Fibroblast of lung (primary cell): ENCODE data around the gene ADI1. TPM values are rescaled to one million over a fixed set of nuclear protein-coding genes. Genes with fewer than 3 reads are reported as not detected.

Experiments used
- DNase-seq, 2 donors: peaks; one replicate each; pipeline versions ENCODE4 v3.0.0 to v3.0.0-alpha.2; 2010; ENCODE audit warnings: low read depth in 2 of 2
- H2AFZ ChIP-seq: 2 replicates; pipeline ENCODE4 v1.5.1; 2012; ENCODE audit warnings: low read length, control low read depth, inconsistent platforms
- H3K27ac ChIP-seq: 2 replicates; pipeline ENCODE4 v1.5.1; 2011; ENCODE audit warnings: low read length, control low read depth; ENCODE audit not compliant: insufficient read depth
- H3K27me3 ChIP-seq: 2 replicates; pipeline ENCODE4 v1.5.1; 2011; ENCODE audit warnings: mild to moderate bottlenecking, low read length; ENCODE audit not compliant: control insufficient read depth, insufficient read depth
- H3K36me3 ChIP-seq: 2 replicates; pipeline ENCODE4 v1.5.1; 2011; ENCODE audit warnings: low read length; ENCODE audit not compliant: control insufficient read depth, insufficient read depth
- H3K4me1 ChIP-seq: 2 replicates; pipeline ENCODE4 v1.5.1; 2011; ENCODE audit warnings: low read length; ENCODE audit not compliant: control insufficient read depth, insufficient read depth; ENCODE audit errors: extremely low read depth
- H3K4me2 ChIP-seq: 2 replicates; pipeline ENCODE4 v1.5.1; 2011; ENCODE audit warnings: low read length, control low read depth; ENCODE audit not compliant: insufficient read depth; ENCODE audit errors: extremely low read depth
- H3K4me3 ChIP-seq, 4 experiments: fragments of 200-600 bp in 1 of 4; sonication (generic) in 1 of 4; replicated peaks in 1 of 4; 2 replicates each; pipeline ENCODE4 v1.5.1; 2011 to 2016; ENCODE audit warnings: low read length in 4 of 4, low read depth in 3 of 4, mild to moderate bottlenecking in 3 of 4, control low read depth in 2 of 4, inconsistent platforms in 1 of 4, mixed read lengths in 1 of 4; ENCODE audit not compliant: insufficient read depth in 1 of 4; ENCODE audit errors: control extremely low read depth in 1 of 4
- H3K79me2 ChIP-seq: 2 replicates; pipeline ENCODE4 v1.5.1; 2012; ENCODE audit warnings: mild to moderate bottlenecking, low read length, inconsistent platforms; ENCODE audit not compliant: control insufficient read depth, insufficient read depth
- H3K9ac ChIP-seq: 2 replicates; pipeline ENCODE4 v1.5.1; 2011; ENCODE audit warnings: mild to moderate bottlenecking, low read length, control low read depth; ENCODE audit not compliant: insufficient read depth
- H3K9me3 ChIP-seq: 2 replicates; pipeline ENCODE4 v1.5.1; 2012; ENCODE audit warnings: low read depth, low read length; ENCODE audit not compliant: control insufficient read depth, insufficient read depth
- H4K20me1 ChIP-seq: 2 replicates; pipeline ENCODE4 v1.5.1; 2011; ENCODE audit warnings: low read length; ENCODE audit not compliant: control insufficient read depth, insufficient read depth; ENCODE audit errors: extremely low read depth
- EZH2 ChIP-seq: IDR thresholded peaks from 2 replicates; pipeline ENCODE4 v1.5.1; 2012; ENCODE audit warnings: low read length, control low read depth, mild to moderate bottlenecking; ENCODE audit errors: missing control alignments
- polyA plus RNA-seq, 2 donors: library from polyadenylated mRNA; depleted of rRNA in 1 of 2; stranded (reverse) in 1 of 2; unstranded in 1 of 2; fragments of >200 nt; gene quantifications; 2 replicates each; pipeline ENCODE4 v1.2.1, GENCODE V29; 2011 to 2012; ENCODE audit warnings: missing spikeins in 1 of 2
- total RNA-seq: library from RNA; depleted of rRNA; stranded (reverse); fragments of >200 nt; gene quantifications from 2 replicates; pipeline ENCODE4 v1.2.1, GENCODE V29; 2014
- TF ChIP-seq, protein P1 (sequence below), 2 donors: IDR thresholded peaks in 1 of 2; conservative IDR thresholded peaks in 1 of 2; 1 replicate in 1 of 2; 2 replicates in 1 of 2; pipeline ENCODE4 v1.5.1; 2011 to 2012; ENCODE audit warnings: low read length in 2 of 2, control low read depth in 1 of 2, inconsistent platforms in 1 of 2, low read depth in 1 of 2, mild to moderate bottlenecking in 1 of 2

The ADI1 gene
- total and polyA plus RNA-seq, 2 donors (not counting 1 experiment from before 2014, with no cell fraction given): 41.9 to 69.3 TPM

DNA sequence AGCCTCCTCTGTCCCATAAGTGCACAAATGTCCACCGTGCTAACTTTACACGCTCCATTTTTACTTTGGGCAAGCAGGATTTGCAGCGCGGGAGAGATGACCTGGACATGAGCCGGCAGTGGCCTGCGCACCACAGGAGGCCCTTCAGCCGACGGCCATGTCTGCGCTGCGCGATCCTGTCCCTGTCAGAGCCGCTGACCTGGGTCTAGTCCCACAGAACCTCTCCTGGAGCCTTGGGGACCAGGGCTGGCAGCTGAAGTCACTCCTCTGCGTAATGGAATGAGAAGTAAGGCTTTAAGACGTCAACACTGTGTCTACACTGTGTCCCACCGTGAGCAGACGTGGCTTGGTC is 29.6 kb downstream of the ADI1 start:
- Histone ChIP-seq H2AFZ (no peak overlapping the region), H3K27me3 (no peaks in the 10 kb centered on the region), H3K4me1 (peaks cover 2% of the 10 kb centered on the region), H3K4me3 (no peak overlapping the region), H3K9me3 (no peaks in the 10 kb centered on the region), H4K20me1 (no peaks in the 10 kb centered on the region), H3K79me2 (no peaks in the 10 kb centered on the region), H3K9ac (no peak overlapping the region), H3K27ac (no peak overlapping the region), H3K36me3 (no peaks in the 10 kb centered on the region), H3K4me2 (no peak overlapping the region)
- no peak for TF ChIP-seq EZH2
- TF ChIP-seq, protein P1, sequence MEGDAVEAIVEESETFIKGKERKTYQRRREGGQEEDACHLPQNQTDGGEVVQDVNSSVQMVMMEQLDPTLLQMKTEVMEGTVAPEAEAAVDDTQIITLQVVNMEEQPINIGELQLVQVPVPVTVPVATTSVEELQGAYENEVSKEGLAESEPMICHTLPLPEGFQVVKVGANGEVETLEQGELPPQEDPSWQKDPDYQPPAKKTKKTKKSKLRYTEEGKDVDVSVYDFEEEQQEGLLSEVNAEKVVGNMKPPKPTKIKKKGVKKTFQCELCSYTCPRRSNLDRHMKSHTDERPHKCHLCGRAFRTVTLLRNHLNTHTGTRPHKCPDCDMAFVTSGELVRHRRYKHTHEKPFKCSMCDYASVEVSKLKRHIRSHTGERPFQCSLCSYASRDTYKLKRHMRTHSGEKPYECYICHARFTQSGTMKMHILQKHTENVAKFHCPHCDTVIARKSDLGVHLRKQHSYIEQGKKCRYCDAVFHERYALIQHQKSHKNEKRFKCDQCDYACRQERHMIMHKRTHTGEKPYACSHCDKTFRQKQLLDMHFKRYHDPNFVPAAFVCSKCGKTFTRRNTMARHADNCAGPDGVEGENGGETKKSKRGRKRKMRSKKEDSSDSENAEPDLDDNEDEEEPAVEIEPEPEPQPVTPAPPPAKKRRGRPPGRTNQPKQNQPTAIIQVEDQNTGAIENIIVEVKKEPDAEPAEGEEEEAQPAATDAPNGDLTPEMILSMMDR (conservative IDR thresholded peaks at IDR 0.05 in 1 of 2, IDR thresholded peaks at IDR 0.05 in 1 of 2; ENCODE audit: low read depth in 1 of 2, low read length in 2 of 2): no peak
- no peak for DNase-seq

DNA sequence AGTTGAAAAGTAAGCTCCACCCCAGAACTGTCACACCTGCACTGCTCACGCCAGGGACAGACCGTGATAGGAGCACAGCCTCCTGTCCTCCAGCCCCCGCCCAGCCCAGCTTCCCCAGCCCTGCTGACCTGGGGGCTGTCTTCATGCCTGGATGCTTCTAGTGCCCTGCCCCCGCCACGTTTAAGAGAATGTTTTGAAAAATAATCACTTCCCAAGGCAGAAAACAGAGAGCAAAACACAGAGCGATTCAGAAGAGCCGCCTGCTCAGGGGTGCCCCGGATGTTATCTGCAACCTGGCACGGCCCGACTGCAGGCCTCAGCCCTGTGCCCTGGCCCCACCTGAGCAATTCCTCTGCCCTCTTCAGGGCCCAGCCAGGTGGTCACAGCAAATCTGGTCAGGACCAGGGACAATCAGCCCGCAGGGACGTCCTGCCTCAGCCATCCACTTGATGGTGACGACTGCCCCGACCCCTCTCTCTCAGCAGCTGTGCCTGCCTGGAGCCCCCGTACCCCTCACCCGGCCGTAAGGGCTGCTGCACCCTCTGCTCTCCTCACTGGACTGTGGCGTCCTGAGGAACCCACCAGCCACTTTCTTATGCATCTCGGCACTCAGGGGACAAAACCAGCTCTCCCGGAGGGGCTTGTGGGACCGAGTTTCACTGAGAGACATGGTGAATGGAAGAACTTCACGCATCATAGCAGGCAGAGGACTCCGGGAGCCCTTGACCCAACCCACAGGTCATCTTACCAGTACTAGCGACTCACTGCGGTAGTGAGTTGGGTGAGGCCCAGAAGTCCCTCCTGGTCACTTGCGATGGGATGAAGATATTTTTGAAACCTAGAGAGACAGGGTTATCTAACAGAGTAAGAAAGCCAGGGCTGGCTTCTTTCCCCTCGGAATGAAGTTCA is 30.2 kb downstream of the ADI1 start:
- H2AFZ ChIP-seq: no peak overlapping the region
- H3K4me3 ChIP-seq: no peak overlapping the region
- DNase-seq: no peak
- TF ChIP-seq EZH2: no peak
- TF ChIP-seq, protein P1 (conservative IDR thresholded peaks at IDR 0.05 in 1 of 2, IDR thresholded peaks at IDR 0.05 in 1 of 2; ENCODE audit: low read depth in 1 of 2, low read length in 2 of 2): no peak
- no peak overlapping the region for H3K9ac ChIP-seq
- H3K27me3 ChIP-seq: no peaks in the 10 kb centered on the region
- no peak overlapping the region for H3K27ac ChIP-seq
- H3K36me3 ChIP-seq: no peaks in the 10 kb centered on the region
- no peaks in the 10 kb centered on the region for H4K20me1 ChIP-seq
- H3K9me3 ChIP-seq: no peaks in the 10 kb centered on the region
- no peaks in the 10 kb centered on the region for H3K79me2 ChIP-seq
- H3K4me1 ChIP-seq: peaks cover 2% of the 10 kb centered on the region
- H3K4me2 ChIP-seq: no peak overlapping the region

DNA sequence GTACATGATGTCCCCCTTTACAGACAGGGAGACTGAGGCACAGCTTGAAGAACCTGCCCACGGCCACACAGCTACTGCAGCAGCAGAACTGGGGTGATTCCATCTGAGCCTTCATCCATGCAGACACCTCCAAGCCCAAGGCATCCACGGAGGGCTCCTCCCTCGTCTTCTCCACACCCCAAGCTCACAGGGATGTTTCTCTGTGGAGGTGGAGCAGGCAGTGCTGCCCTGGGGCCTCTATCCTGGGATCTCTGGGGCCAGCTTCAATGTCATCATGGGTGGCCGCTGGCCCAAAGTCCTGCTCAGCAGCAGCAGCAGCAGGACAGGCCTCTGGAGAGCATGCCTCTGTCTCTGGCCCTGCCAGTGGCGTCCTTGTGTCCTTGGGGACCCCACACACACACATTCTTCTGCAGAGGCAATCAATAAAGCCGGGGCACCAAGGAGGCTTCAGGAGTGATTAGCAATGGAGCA is 31.2 kb downstream of the ADI1 start:
- no peak overlapping the region for H3K27ac ChIP-seq
- TF ChIP-seq, protein P1 (conservative IDR thresholded peaks at IDR 0.05 in 1 of 2, IDR thresholded peaks at IDR 0.05 in 1 of 2; ENCODE audit: low read depth in 1 of 2, low read length in 2 of 2): no peak
- TF ChIP-seq EZH2: no peak
- no peak overlapping the region for H2AFZ ChIP-seq
- H4K20me1 ChIP-seq: no peaks in the 10 kb centered on the region
- H3K4me2 ChIP-seq: no peak overlapping the region
- no peaks in the 10 kb centered on the region for H3K9me3 ChIP-seq
- no peak for DNase-seq
- H3K4me3 ChIP-seq: no peak overlapping the region
- no peaks in the 10 kb centered on the region for H3K4me1 ChIP-seq
- no peaks in the 10 kb centered on the region for H3K27me3 ChIP-seq
- H3K79me2 ChIP-seq: no peaks in the 10 kb centered on the region
- H3K9ac ChIP-seq: no peak overlapping the region
- no peaks in the 10 kb centered on the region for H3K36me3 ChIP-seq
